Inferior parietal cortex (tissue), 1 donor: ENCODE data around the gene SLC35G6.
"Not testable (repeated sequence)": the region's sequence is repeated elsewhere in the genome, so short reads cannot be mapped to it uniquely, and the experiment has no call there.

Experiments
- DNase-seq: peaks from one replicate; pipeline ENCODE4 v3.0.0-alpha.2; 2016; ENCODE audit errors: extremely low spot score

Gene SLC35G6

DNA sequence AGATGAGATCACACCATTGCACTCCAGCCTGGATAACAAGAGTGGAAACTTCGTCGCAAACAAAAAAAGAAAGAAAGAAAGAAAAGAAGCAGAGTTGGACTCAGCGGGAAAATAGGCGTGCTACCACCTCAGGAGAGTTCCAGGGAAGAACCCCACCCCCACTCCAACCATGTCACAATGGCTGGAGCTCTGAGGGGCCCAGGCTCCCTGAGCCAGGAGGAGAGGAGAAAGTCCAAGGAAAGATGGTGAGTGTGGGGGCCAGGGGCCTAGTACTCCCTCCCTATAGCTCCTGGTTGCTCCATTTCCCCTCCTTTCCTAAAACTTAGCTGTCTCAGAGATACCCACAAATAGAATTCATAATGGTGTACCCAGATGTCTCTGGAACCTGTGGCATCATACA is at the start of gene SLC35G6:
TSS of gene SLC35G6 (plus strand) at position 172 of the 400 bp plus-strand sequence. CDS start at position 243, 71 bp downstream.
- not testable (repeated sequence) for DNase-seq

GRCh38 chr17:7432296-7432695 is 49.0 kb upstream of the SLC35G6 start:
- no peak for DNase-seq

DNA sequence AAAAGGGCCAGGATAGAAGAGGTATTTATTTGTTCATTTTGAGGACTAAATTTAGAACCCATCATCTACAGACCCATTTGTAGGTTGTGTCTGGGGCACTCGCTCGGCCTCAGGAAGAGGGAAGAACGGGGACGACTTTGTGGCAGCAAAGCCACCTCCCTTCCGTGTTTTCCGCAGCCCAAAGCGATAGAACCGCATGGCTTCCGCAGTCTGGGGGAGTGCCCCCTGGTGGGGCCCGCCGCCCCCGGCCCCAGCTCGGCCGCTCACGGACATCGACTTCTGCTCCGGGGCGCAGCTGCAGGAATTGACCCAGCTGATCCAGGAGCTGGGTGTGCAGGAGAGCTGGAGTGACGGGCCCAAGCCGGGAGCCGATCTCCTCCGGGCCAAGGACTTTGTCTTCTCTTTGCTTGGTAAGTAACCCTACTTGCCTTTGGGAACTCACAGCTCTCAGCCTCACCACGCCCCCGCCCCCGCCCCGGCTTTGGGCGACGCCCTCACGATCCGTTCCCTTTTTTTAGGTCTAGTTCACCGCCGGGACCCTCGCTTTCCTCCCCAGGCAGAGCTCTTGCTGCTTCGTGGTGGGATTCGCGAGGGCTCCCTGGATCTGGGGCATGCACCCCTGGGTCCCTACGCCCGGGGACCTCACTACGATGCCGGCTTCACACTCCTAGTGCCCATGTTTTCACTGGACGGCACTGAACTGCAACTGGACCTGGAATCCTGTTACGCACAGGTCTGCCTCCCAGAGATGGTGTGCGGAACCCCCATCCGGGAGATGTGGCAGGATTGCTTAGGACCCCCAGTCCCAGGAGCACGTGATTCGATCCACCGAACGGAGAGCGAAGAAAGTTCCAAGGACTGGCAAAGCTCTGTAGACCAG is 45.3 kb upstream of the SLC35G6 start:
- DNase-seq = no peak

GRCh38 chr17:7436556-7437368 is 44.5 kb upstream of the SLC35G6 start:
- DNase-seq = peak; percentile 40

DNA sequence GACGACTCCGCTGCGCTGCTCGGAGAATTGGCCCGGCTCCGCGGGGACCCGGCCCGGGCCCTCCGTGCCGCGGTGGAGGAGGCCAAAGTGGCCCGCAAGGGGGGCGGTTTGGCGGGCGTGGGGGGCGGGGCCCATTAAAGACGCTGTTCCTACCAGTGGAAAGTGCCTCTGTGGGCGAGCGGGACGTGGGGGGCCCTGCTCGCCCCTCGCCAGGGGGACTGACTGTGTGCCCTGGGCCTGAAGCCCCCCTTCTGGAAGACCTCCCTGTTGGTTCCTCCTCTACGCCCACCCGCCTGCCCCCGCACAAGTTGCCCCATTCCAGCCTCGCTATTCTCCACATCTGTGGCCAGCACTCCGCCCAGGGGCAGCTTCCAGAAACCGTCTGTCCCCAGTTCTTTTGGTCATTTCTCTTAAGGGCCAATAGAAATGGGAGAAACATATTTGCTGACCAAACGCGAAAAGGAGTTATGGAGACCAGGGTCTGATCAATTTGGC is 43.8 kb upstream of the SLC35G6 start:
- DNase-seq = no peak

GRCh38 chr17:7437950-7438614 is 43.2 kb upstream of the SLC35G6 start:
- no peak for DNase-seq

DNA sequence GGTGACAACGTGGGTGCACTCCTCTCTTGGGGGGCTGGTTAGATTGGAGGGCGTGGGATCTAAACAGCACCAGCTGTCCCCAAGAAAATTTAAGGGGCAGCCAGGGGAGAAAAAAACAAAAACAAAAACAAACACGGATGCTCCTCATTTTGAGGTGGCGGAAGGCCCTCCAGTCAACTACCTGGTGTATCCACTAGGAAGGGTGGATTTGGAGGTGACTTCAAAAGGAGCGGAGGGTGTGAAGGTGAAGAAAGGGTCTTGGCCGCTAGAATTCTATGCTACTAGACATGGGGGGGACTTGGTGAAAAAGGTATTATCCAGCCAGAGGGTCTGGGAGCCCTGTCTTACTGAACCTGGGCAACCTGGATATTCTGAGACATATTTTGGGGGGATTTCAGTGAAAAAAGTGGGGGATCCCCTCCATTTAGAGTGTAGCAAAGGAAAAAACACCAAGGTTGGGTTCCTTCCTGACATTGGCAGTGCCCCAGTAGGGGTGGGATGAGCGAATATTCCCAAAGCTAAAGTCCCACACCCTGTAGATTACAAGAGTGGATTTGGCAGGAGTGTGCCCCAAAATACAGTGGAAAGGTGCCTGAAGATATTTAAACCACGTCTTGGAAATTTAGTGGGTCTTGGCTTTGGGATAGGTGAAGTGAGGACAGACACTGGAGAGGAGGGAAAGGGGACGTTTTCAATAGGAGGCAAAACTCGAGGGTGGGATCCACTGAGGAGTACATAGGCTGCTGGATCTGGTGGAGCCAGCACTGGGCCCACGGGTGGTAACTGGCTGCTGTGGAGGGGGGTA is 42.4 kb upstream of the SLC35G6 start:
- no peak for DNase-seq

DNA sequence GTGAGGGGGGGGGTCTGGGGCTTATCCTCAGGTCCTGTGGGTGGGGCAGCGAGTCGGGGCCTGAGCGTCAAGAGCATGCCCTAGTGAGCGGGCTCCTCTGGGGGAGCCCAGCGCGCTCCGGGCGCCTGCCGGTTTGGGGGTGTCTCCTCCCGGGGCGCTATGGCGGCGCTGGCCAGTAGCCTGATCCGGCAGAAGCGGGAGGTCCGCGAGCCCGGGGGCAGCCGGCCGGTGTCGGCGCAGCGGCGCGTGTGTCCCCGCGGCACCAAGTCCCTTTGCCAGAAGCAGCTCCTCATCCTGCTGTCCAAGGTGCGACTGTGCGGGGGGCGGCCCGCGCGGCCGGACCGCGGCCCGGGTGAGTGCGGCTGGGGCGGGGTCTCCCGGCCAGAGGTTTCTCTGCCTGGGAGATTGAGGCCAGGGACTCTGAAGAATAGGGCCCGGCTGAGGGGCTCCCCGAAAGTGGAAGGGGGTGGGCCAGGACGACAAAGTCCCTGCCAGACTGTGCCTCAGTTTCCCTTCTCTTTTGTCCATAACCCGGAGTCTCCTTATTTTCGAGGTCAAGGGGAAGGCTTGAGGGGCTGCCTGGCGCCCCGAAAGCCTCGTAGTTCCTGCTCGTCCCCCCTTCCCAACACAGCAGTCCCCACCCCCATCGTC is 41.7 kb upstream of the SLC35G6 start, which contains the start of gene FGF11:
TSS of gene FGF11 (plus strand) at position 51 of the 651 bp plus-strand sequence. CDS start at position 160, 109 bp downstream.
- DNase-seq = no peak

DNA sequence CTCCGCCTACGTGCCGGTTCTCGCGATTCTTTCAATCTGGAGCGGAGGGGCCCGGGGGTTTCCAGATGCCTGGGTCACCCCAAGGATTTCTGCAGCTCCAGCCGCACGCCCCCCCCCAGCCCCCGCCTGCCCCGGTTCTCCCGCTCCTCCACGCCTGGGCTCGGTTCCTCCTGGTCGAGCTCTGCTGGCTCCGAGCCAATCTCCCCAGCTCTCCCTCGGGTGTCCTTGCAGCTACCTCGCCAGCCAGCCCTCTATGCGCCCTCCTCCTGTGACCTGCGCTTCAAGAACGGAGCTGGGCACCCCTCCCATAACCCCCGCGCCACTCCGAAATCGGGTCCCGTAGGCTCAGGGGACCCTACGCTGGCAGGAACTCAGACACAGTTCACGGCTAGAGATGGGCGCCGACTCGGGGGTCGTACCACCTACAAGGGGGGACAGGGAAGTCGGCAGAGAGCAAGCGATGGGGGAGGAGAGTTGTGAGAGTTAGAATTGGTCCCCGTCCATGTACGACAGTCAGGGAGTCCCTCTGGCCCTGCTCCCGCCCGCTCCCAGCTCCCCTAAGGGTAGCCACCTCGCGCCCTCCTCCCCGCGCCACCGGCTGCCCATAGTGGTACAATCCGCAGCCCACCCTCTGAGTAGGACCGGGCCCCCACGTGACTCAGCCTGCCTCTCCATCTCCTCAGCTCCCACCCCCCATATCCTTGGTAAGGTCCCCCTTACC is 41.0 kb upstream of the SLC35G6 start:
- no peak for DNase-seq

GRCh38 chr17:7440834-7441195 is 40.4 kb upstream of the SLC35G6 start:
- no peak for DNase-seq

- DNase-seq = no peak
Observed at GRCh38 chr17:7441266-7441665, 40.0 kb upstream of the SLC35G6 start.

- no peak for DNase-seq
Observed at GRCh38 chr17:7442142-7442541, 39.1 kb upstream of the SLC35G6 start.

DNA sequence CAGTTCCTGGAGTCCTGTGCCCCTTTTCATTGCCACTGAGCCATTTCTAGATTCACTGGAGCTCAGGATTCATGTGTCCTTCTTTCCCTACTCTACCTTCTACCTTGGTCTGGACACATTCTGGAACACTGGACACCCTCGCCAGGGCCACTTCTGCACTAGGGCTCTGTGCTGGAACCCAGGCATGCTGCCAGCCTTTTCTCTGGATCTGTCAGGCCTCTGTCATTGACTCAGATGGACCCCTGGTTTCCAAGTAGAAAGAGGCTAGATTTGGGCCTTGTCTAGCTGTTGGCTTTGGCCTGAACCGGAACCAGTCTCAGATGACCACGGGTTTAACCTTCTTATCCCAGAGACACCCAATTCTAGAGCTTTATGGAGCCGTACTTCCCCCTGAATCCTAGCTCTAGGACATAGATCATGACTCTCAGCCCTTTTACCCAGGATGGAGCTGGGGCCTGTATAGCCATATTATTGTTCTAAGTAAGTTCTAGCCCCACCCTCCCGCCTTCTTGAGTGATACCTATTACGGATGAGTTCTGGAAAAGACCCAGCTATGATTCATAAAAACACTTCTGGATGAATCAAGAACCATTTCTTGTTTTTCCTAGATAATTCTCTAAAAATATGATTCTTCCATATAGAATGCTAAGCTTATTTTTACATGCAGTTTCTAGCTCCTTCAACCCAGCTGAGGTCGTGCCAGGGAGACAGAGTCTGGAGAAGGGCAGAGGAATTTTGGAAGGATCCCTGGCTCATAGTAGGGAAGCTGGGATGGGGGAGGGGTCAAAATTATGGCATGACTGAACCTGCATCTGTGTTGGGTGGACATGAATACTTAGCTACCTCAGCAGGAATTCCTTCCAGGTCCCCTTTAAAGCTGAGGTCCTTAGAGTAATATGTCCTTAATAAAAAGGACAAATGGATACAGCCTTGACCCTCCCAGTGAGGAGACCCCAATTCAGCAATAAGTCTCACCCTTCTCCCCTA is 37.5 kb upstream of the SLC35G6 start:
- DNase-seq = no peak

DNA sequence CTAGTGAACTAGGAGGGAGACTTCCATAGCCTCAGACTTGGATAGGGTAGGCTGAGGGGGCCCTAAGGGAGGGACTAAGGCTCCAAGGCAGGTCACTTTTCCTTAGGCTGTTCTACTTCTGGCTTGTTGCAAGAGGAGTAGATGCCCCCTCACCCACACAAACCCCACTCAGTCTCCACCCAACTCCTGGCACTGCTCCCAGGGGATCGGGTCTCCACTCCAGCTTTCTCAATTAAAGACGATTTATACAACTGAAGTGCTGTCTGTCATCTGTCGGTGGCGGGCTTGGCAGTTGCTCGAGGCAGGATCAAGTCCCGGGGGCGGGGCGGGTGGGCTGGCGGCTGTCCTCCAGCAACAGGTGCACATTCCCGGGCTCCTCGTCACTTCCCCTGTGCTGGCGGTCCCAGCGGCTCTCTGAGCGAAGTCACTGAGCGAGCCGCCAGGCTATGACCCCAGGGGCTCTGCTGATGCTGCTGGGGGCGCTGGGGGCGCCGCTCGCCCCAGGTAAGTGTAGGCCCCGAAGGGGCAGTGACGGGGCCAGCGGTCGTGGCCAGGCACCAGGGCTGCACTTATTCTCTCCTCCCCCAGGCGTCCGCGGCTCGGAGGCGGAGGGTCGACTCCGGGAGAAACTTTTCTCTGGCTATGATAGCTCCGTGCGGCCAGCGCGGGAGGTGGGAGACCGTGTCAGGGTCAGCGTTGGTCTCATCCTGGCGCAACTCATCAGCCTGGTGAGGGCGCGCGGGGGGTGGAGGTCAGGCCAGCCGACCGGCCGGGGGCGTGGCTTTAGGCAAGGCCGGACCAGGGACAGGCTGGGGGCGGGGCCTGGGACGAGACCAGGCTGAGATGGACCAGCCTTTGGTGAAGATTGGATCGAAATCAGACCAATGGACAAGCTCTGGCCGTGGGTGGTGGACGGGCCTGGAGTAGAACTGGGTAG is 36.3 kb upstream of the SLC35G6 start, which contains the start of gene CHRNB1:
TSS of gene CHRNB1 (plus strand) at position 380 of the 937 bp plus-strand sequence. CDS start at position 447, 67 bp downstream.
- DNase-seq = peak; percentile 57

GRCh38 chr17:7445619-7445968 is 35.7 kb upstream of the SLC35G6 start:
- no peak for DNase-seq

DNA sequence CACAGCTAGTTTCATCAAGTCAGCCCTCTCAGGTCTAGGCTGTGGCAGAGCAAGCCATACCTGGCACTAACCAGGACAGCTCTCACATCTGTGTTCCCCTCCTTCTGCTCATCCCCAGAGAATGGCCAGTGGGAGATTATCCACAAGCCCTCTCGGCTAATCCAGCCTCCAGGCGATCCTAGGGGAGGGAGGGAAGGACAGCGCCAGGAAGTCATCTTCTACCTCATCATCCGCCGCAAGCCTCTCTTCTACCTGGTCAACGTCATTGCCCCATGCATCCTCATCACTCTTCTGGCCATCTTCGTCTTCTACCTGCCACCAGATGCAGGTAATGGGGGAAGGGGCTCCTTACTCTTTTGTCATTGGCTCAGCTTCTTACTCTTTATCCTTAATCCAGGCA is 32.8 kb upstream of the SLC35G6 start:
- DNase-seq = no peak

DNA sequence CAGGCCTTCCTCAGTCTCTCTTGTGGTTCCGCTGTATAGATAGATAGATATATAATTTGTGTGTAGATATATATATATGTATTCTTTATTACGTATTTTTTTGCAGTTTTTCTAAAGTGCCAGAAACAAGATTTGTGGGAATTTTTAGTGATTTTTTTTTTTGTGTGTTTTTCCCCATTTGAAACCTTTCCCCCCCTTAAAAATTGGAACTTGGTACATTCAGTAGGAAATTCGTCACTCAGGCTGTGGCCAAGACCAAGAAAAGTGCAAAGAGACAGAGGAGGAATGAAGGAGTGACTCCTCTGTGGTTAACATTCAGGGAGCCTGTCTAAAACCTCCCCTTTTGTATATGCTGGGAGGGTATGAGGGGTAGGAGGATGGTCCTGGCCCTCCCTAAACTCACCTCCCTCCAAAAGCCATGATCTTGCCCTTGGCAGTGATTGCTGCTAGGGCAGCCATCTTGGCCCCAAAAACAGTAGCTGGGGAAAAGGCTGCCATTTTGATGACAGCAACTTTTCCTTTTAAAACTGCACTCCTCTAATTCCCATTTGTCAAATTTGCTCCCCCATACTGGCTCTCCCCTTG is 21.2 kb upstream of the SLC35G6 start:
- no peak for DNase-seq
